GM21526 (cell line): ENCODE results near the gene RARG.

Source experiments
- ATAC-seq: cut with Tn5 transposase; IDR thresholded peaks from one replicate; pipeline ENCODE4 v1.9.1; 2021; ENCODE audit warnings: moderate library complexity; ENCODE audit not compliant: unreplicated experiment, low FRiP score

RARG gene

GRCh38 chr12:53251477-53252348 is 19.7 kb upstream of the RARG start:
- ATAC-seq: peak; percentile 63

- no peak for ATAC-seq
Observed at GRCh38 chr12:53245286-53245685, 13.3 kb upstream of the RARG start.

- ATAC-seq: no peak
Observed at GRCh38 chr12:53244337-53244736, 12.3 kb upstream of the RARG start.

- ATAC-seq: no peak
Observed at GRCh38 chr12:53241623-53242412, 9.8 kb upstream of the RARG start.

- ATAC-seq: no peak
Observed at GRCh38 chr12:53239643-53240258, 7.7 kb upstream of the RARG start.

- no peak for ATAC-seq
Observed at GRCh38 chr12:53236443-53237111, 4.6 kb upstream of the RARG start.

- ATAC-seq: no peak
Observed at GRCh38 chr12:53235742-53236442, 3.9 kb upstream of the RARG start.

GRCh38 chr12:53235164-53235563 is 3.2 kb upstream of the RARG start:
- ATAC-seq: no peak

- ATAC-seq: no peak
Observed at GRCh38 chr12:53234271-53234914, 2.4 kb upstream of the RARG start.

- ATAC-seq: no peak
Observed at GRCh38 chr12:53233671-53234121, 1.7 kb upstream of the RARG start.

- no peak for ATAC-seq
Observed at GRCh38 chr12:53232646-53233461, 845 bp upstream of the RARG start.

GRCh38 chr12:53231671-53231920 is 413 bp downstream of the RARG start:
- no peak for ATAC-seq

- ATAC-seq: no peak
Observed at GRCh38 chr12:53230108-53230845, 1.7 kb downstream of the RARG start.

- no peak for ATAC-seq
Observed at GRCh38 chr12:53229454-53229853, 2.6 kb downstream of the RARG start.

- ATAC-seq: no peak
Observed at GRCh38 chr12:53227836-53228235, 4.2 kb downstream of the RARG start.

- ATAC-seq: no peak
Observed at GRCh38 chr12:53227341-53227740, 4.7 kb downstream of the RARG start.

GRCh38 chr12:53226815-53227214 is 5.2 kb downstream of the RARG start:
- ATAC-seq: no peak
